ENCODE data around the gene STAB2. TPM values are rescaled to one million over a fixed set of nuclear protein-coding genes. Genes with fewer than 3 reads are reported as not detected.

STAB2 gene
- total and polyA plus RNA-seq, 7 donors, result under 0.01 to 0.66 (median 0.48) TPM; not detected in 1

DNA sequence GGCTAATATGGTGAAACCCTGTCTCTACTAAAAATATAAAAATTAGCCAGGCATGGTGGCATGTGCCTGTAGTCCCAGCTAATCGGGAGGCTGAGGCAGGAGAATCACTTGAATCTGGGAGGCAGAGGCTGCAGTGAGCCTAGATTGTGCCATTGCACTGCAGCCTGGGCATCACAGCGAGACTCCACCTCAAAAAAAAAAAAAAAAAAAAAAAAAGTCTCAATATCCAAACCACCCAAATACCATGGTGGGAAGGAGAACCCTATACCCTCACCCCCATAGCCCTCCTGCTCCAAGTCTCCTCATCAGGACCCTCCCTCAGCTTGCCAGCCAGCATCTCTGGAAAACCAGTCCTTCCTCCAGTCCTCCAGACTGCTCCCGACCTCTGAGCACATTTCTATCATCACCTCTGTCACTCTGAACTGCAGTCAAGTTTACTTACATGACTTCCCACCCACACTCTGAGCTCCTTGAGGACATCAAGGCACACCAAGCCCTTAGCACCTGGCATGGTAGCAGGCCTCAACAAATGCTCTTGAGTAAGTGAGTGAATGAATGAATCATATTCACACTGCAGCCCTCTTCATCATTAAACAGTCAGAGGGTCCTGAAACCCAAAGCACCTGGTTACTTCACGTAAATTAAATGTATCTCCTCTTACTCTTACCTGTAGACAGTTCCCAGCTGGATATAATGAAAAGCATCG is 218.7 kb downstream of the STAB2 start:
- WGBS, 2 donors, result 92 to 93% methylated on average over 5 of the region's 5 CpGs
- Histone ChIP-seq H3K36me3 (peaks cover 8 to 99% (median 40%) of the 10 kb centered on the region in 4 donors), H3K4me1 (peaks cover 0 to 100% (median 100%) of the 10 kb centered on the region in 4 donors), H3K9me3 (no peaks in the 10 kb centered on the region), H3K4me3 (no peak overlapping the region), H3K27me3 (no peaks in the 10 kb centered on the region), H3K27ac (peak overlapping the region; percentile 57 to 99 (median 70))
- intact Hi-C loops (cut with DNase I), result no loop called here
- TF ChIP-seq, protein P1, sequence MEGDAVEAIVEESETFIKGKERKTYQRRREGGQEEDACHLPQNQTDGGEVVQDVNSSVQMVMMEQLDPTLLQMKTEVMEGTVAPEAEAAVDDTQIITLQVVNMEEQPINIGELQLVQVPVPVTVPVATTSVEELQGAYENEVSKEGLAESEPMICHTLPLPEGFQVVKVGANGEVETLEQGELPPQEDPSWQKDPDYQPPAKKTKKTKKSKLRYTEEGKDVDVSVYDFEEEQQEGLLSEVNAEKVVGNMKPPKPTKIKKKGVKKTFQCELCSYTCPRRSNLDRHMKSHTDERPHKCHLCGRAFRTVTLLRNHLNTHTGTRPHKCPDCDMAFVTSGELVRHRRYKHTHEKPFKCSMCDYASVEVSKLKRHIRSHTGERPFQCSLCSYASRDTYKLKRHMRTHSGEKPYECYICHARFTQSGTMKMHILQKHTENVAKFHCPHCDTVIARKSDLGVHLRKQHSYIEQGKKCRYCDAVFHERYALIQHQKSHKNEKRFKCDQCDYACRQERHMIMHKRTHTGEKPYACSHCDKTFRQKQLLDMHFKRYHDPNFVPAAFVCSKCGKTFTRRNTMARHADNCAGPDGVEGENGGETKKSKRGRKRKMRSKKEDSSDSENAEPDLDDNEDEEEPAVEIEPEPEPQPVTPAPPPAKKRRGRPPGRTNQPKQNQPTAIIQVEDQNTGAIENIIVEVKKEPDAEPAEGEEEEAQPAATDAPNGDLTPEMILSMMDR (IDR thresholded peaks at IDR 0.05), result no peak
- peak in 1 of 4 donors; percentile 61 for TF ChIP-seq POLR2AphosphoS5 (IDR thresholded peaks at IDR 0.05)
- DNase-seq, result peak; percentile 45

DNA sequence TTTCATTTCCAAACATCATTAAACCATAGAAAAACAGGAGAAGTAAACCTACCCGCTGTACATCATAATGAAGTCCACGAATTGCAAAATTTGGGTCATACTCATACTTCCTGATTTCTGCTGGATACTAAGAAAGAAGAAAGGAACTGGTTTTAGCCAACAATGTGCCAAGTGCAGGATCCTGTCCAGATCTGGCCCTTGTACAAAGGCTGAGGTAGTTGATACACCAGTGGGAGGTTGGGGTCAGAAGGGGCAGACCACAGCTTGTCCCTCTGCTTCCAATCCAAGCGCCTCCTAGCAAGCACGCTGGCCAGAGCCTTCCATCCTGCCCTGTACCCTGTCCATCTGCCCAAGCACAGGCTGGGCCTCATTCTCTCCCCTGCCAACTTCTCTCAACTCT is 219.7 kb downstream of the STAB2 start:
- 91 to 93% methylated on average over 4 of the region's 4 CpGs for WGBS, 2 donors
- intact Hi-C loops (cut with DNase I), result no loop called here

DNA sequence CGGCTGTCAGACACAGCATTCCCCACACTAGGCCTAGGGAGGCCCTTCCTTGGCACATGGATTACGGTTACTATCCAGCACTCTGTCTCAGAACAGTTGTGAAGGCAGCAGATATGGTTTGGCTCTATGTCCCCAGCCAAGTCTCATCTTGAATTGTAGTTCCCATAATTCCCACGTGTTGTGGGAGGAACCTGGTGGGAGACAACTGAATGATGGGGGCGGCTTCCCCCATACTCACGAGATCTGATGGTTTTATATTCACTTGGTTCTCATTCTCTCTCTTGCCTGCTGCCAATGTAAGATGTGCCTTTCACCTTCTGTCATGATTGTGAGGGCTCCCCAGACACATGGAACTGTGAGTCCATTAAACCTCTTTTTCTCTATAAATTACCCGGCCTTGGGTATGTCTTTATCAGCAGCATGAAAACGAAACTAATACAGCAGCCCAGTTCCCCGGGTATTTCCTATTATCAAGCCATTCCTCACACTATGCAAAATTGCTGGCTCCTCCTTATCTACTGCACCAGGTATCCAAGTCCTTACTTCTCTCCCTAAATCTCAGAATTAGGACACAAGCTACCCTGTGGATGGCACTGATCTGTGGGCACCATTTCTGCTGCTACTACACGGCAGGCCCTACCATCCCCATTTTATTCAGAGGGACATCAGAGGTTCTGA is 220.6 kb downstream of the STAB2 start:
- 92 to 95% methylated on average over 9 of the region's 9 CpGs for WGBS, 2 donors
- DNase-seq, result peak; percentile 34
- TF ChIP-seq POLR2AphosphoS5 (IDR thresholded peaks at IDR 0.05) (peak in 2 of 4 donors; percentile 17 to 29), EP300 (IDR thresholded peaks at IDR 0.05) (no peak)
- intact Hi-C loops (cut with DNase I), result no loop called here
- Histone ChIP-seq H3K27me3 (no peaks in the 10 kb centered on the region), H3K9me3 (no peaks in the 10 kb centered on the region), H3K4me3 (no peak overlapping the region), H3K36me3 (peaks cover 23 to 99% (median 50%) of the 10 kb centered on the region in 4 donors), H3K4me1 (peaks cover 0 to 100% (median 99%) of the 10 kb centered on the region in 4 donors), H3K27ac (peak overlapping the region; percentile 27 to 99 (median 62))

More for the DNA sequence above, 219.7 kb downstream of the STAB2 start:
- Histone ChIP-seq H3K36me3 (peaks cover 18 to 99% (median 48%) of the 10 kb centered on the region in 4 donors), H3K27me3 (no peaks in the 10 kb centered on the region), H3K9me3 (no peaks in the 10 kb centered on the region), H3K27ac (peak overlapping the region; percentile 27 to 99 (median 62)), H3K4me1 (peaks cover 0 to 100% (median 100%) of the 10 kb centered on the region in 4 donors), H3K4me3 (no peak overlapping the region)
- DNase-seq, result peak; percentile 61
- TF ChIP-seq POLR2AphosphoS5 (IDR thresholded peaks at IDR 0.05), result peak in 2 of 4 donors; percentile 54 to 60
- TF ChIP-seq, protein P1 (IDR thresholded peaks at IDR 0.05), result no peak

DNA sequence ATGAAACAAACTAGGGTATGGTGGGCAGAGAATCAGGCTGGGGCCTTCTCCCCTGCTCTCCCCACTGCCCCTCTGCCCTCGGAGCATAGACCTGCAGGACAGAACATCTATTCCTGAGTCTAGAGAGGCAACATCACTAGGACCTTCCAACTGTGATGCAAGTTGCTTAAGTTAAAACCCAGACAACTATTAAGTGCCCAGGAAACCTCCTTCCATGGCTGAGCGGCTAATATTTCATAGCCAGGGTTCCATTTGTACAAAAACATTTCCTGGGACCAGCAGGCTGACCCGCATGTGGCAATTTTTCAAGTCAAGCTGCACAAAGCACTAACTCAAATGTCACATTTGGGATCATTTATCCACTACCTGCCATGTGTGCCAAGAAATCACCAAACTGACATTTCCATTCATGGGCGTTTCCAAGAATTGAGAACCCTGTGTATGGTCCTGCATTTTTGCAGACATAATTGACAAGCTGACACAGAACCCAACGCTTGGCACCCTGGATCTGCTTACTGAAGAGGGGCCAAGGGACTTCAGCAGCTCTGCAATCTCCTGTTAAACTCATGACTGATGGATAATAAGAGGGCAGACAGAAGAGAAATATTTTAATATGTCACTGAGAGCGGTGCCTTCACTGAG is 221.3 kb downstream of the STAB2 start:
- Histone ChIP-seq H3K36me3 (peaks cover 30 to 99% (median 52%) of the 10 kb centered on the region in 4 donors), H3K9me3 (no peaks in the 10 kb centered on the region), H3K27ac (peak overlapping the region in 3 of 4 donors; percentile 49 to 99 (median 75)), H3K4me3 (no peak overlapping the region), H3K27me3 (no peaks in the 10 kb centered on the region), H3K4me1 (peaks cover 0 to 100% (median 99%) of the 10 kb centered on the region in 4 donors)
- intact Hi-C loops (cut with DNase I), result no loop called here
- peak; percentile 47 for DNase-seq
- peak in 2 of 4 donors; percentile 19 to 23 for TF ChIP-seq POLR2AphosphoS5 (IDR thresholded peaks at IDR 0.05)
- TF ChIP-seq POLR2A (IDR thresholded peaks at IDR 0.05), result no peak
- TF ChIP-seq, protein P1 (IDR thresholded peaks at IDR 0.05), result no peak
- no peak for TF ChIP-seq EP300 (IDR thresholded peaks at IDR 0.05)
- WGBS, 2 donors, result 95 to 96% methylated on average over 6 of the region's 6 CpGs

DNA sequence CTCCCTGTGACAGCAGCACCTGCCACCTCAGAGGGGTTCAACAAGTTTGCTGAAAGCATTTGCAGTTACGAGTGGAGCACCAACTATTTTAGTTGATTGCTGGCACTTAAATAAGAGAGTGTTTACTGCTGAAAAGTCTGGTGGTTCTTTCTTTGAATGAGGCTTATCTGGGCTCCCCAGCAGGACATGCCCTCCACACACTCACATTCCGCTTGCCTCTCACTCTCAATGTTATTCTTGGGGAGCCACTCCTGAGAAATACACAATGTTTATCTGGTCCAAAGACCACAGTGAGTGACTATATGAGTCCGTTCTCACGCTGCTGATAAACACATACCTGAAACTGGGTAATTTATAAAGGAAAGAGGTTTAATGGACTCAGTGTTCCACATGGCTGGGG is 222.1 kb downstream of the STAB2 start:
- TF ChIP-seq, protein P1 (IDR thresholded peaks at IDR 0.05), result no peak
- TF ChIP-seq POLR2AphosphoS5 (IDR thresholded peaks at IDR 0.05), result peak in 2 of 4 donors; percentile 36 to 45
- intact Hi-C loops (cut with DNase I), result no loop called here
- Histone ChIP-seq H3K9me3 (no peaks in the 10 kb centered on the region), H3K27me3 (no peaks in the 10 kb centered on the region), H3K4me1 (peaks cover 0 to 100% (median 99%) of the 10 kb centered on the region in 4 donors), H3K27ac (peak overlapping the region in 3 of 4 donors; percentile 49 to 99 (median 75)), H3K4me3 (no peak overlapping the region), H3K36me3 (peaks cover 31 to 99% (median 57%) of the 10 kb centered on the region in 4 donors)
- DNase-seq, result peak; percentile 6
- WGBS, 2 donors, result 89 to 90% methylated on average over 4 of the region's 4 CpGs

Data from sigmoid colon (tissue), 7 donors.